WTC11 (cell line): ENCODE measurements around the gene NEBL.

Source experiments
- AFF4 ChIP-seq: sonication (generic); formaldehyde crosslinking; IDR thresholded peaks from 2 replicates; pipeline ENCODE4 v1.8.1; 2023; ENCODE audit warnings: mild to moderate bottlenecking, missing genetic modification reagents, borderline replicate concordance
- ATF2 ChIP-seq: sonication (generic); formaldehyde crosslinking; IDR thresholded peaks from 2 replicates; pipeline ENCODE4 v1.8.1; 2022; ENCODE audit warnings: low read depth, missing genetic modification reagents, borderline replicate concordance
- CREB1 ChIP-seq: sonication (generic); formaldehyde crosslinking; IDR thresholded peaks from 2 replicates; pipeline ENCODE4 v1.8.0; 2023; ENCODE audit warnings: mild to moderate bottlenecking, missing genetic modification reagents
- CTCF ChIP-seq: fragments of 200-600 bp; IDR thresholded peaks from 2 replicates; pipeline ENCODE4 v1.8.0; 2022; ENCODE audit warnings: antibody characterized with exemption
- ELF4 ChIP-seq: sonication (generic); formaldehyde crosslinking; IDR thresholded peaks from 2 replicates; pipeline ENCODE4 v1.8.1; 2022; ENCODE audit warnings: low read depth, mild to moderate bottlenecking, moderate library complexity, missing genetic modification reagents
- FOXP1 ChIP-seq: sonication (generic); formaldehyde crosslinking; IDR thresholded peaks from 2 replicates; pipeline ENCODE4 v1.8.0; 2022; ENCODE audit warnings: missing genetic modification reagents, mild to moderate bottlenecking, moderate library complexity, borderline replicate concordance
- GRHL2 ChIP-seq: fragments of 250-450 bp; sonication (Bioruptor Pico); IDR thresholded peaks from 2 replicates; pipeline ENCODE4 v1.8.0; 2022; ENCODE audit warnings: mild to moderate bottlenecking, moderate library complexity; ENCODE audit not compliant: insufficient replicate concordance, severe bottlenecking
- MAX ChIP-seq: sonication (generic); formaldehyde crosslinking; IDR thresholded peaks from 2 replicates; pipeline ENCODE4 v1.8.0; 2022; ENCODE audit warnings: mild to moderate bottlenecking, missing genetic modification reagents
- USF1 ChIP-seq: sonication (generic); formaldehyde crosslinking; IDR thresholded peaks from 2 replicates; pipeline ENCODE4 v1.8.0; 2022; ENCODE audit warnings: mild to moderate bottlenecking, missing genetic modification reagents
- USF2 ChIP-seq: sonication (generic); formaldehyde crosslinking; IDR thresholded peaks from 2 replicates; pipeline ENCODE4 v1.8.1; 2023; ENCODE audit warnings: mild to moderate bottlenecking, missing genetic modification reagents, moderate library complexity
- ZNF263 ChIP-seq: sonication (generic); formaldehyde crosslinking; IDR thresholded peaks from 2 replicates; pipeline ENCODE4 v1.8.1; 2022; ENCODE audit warnings: low read depth, mild to moderate bottlenecking, moderate library complexity, missing genetic modification reagents
- ZNF423 ChIP-seq: fragments of 250-450 bp; sonication (Bioruptor Pico); IDR thresholded peaks from 2 replicates; pipeline ENCODE4 v2.1.2; 2022; ENCODE audit warnings: mild to moderate bottlenecking, moderate library complexity

- no peak for TF ChIP-seq ZNF423
- TF ChIP-seq CTCF: no peak
- TF ChIP-seq AFF4 (CRISPR knock-in tag): no peak
- no peak for TF ChIP-seq ATF2
- no peak for TF ChIP-seq USF1 (CRISPR knock-in tag)
- no peak for TF ChIP-seq USF2 (CRISPR knock-in tag)
- no peak for TF ChIP-seq CREB1
- no peak for TF ChIP-seq MAX (CRISPR knock-in tag)
- no peak for TF ChIP-seq ELF4 (CRISPR knock-in tag)
- no peak for TF ChIP-seq ZNF263 (CRISPR knock-in tag)
- no peak for TF ChIP-seq FOXP1
- no peak for TF ChIP-seq GRHL2 (CRISPR knock-in tag)
These were observed 44.8 kb downstream of the NEBL start for GRCh38 chr10:20852303-20852702.
